K562 (cell line): ENCODE data around the gene CIAO2A. TPM values are rescaled to one million over a fixed set of nuclear protein-coding genes. Genes with fewer than 3 reads are reported as not detected.

Experiments
- ATAC-seq: fragments of 200-7000 bp; cut with Tn5 transposase; 3 replicates; pipeline ENCODE4 v1.9.1; 2020; ENCODE audit warnings: moderate library complexity
- BruUV-seq: library from RNA; stranded (reverse); fragments of 400-500 nt; replicated peaks from 2 replicates; lab custom pipeline; 2021; lab: Mats Ljungman, UMichigan
- CTCF ChIA-PET: fragments of 300-600 bp; formaldehyde crosslinking; extraction: SDS; loops from one replicate; lab custom pipeline; 2021; ENCODE audit warnings: low intra/inter-chr PET ratio; lab: Yijun Ruan, JAX
- POLR2A ChIA-PET: fragments of 300-600, 350-650 bp; sonication (Branson Sonifier 250); formaldehyde crosslinking; extraction: SDS; loops from one replicate; lab custom pipeline; 2021; ENCODE audit warnings: antibody characterized with exemption, inconsistent platforms; lab: Yijun Ruan, JAX
- DNase-seq, 4 experiments: peaks; one replicate each; pipeline versions ENCODE4 v3.0.0 to v3.0.0-alpha.2; 2011 to 2018; ENCODE audit warnings: low spot score in 3 of 4, mixed read lengths in 3 of 4; ENCODE audit errors: extremely low read depth in 1 of 4
- FAIRE-seq: peaks from 2 replicates; lab custom pipeline; 2011; peaks lifted over from hg19 to GRCh38; lab: Jason Lieb, UNC
- H2AFZ ChIP-seq: 2 replicates; pipeline ENCODE4 v1.6.0; 2011; ENCODE audit warnings: low read depth, low read length, control low read depth, inconsistent platforms
- H3K27ac ChIP-seq: fragments of 200-600 bp; 3 replicates; pipeline ENCODE4 v1.8.0; 2011; ENCODE audit warnings: low read depth, mild to moderate bottlenecking, control low read depth, inconsistent platforms, low read length, moderate library complexity, mixed read lengths; ENCODE audit errors: extremely low read depth
- H3K27me3 ChIP-seq, 2 experiments: fragments of 300-600 bp in 1 of 2; 2 replicates in 1 of 2; 3 replicates in 1 of 2; pipeline versions ENCODE4 v1.6.0 to v1.8.0; 2011; ENCODE audit warnings: inconsistent platforms in 2 of 2, low read length in 2 of 2, mild to moderate bottlenecking in 1 of 2, mixed read lengths in 1 of 2, moderate library complexity in 1 of 2; ENCODE audit not compliant: control insufficient read depth in 2 of 2, insufficient read depth in 2 of 2
- H3K36me3 ChIP-seq: fragments of 300-600 bp; 3 replicates; pipeline ENCODE4 v1.8.0; 2011; ENCODE audit warnings: mild to moderate bottlenecking, low read length, inconsistent platforms; ENCODE audit not compliant: control insufficient read depth, insufficient read depth
- H3K4me1 ChIP-seq, 2 experiments: fragments of 200-600 bp in 1 of 2; replicated peaks in 1 of 2; 2 replicates in 1 of 2; 3 replicates in 1 of 2; pipeline versions ENCODE4 v1.5.1 to v1.8.0; 2011; ENCODE audit warnings: inconsistent platforms in 2 of 2, low read length in 2 of 2, mild to moderate bottlenecking in 1 of 2, mixed read lengths in 1 of 2, moderate library complexity in 1 of 2; ENCODE audit not compliant: control insufficient read depth in 2 of 2, insufficient read depth in 2 of 2
- H3K4me2 ChIP-seq: 2 replicates; pipeline ENCODE4 v1.6.1; 2011; ENCODE audit warnings: low read length, control low read depth, inconsistent platforms, mixed read lengths; ENCODE audit not compliant: insufficient read depth
- H3K4me3 ChIP-seq: fragments of 200-600 bp; sonication (generic), shearing (Covaris generic); 2 replicates; pipeline ENCODE4 v1.5.1; 2016; ENCODE audit warnings: control low read depth, inconsistent platforms
- H3K79me2 ChIP-seq: fragments of 200-600 bp; 3 replicates; pipeline ENCODE4 v1.8.0; 2011; ENCODE audit warnings: low read length, inconsistent platforms; ENCODE audit not compliant: control insufficient read depth, insufficient read depth
- H3K9ac ChIP-seq, 2 experiments: 2 replicates each; pipeline versions ENCODE4 v1.6.0 to v1.6.1; 2011; ENCODE audit warnings: low read depth in 2 of 2, low read length in 2 of 2, control low read depth in 1 of 2, inconsistent platforms in 1 of 2, mild to moderate bottlenecking in 1 of 2, mixed read lengths in 1 of 2; ENCODE audit not compliant: insufficient read depth in 1 of 2
- H3K9me1 ChIP-seq: one replicate; pipeline ENCODE4 v1.6.0; 2011; ENCODE audit warnings: inconsistent platforms, mild to moderate bottlenecking, low read length, moderate library complexity; ENCODE audit not compliant: control insufficient read depth, insufficient read depth
- H3K9me3 ChIP-seq: replicated peaks from 2 replicates; pipeline ENCODE4 v1.5.1; 2011; ENCODE audit warnings: low read depth, low read length, inconsistent platforms; ENCODE audit not compliant: control insufficient read depth, insufficient read depth
- H4K20me1 ChIP-seq: replicated peaks from 2 replicates; pipeline ENCODE4 v1.6.1; 2011; ENCODE audit warnings: low read length, inconsistent platforms, mixed read lengths; ENCODE audit not compliant: control insufficient read depth, insufficient read depth
- NFATC3 ChIP-seq: fragments of 450-650 bp; IDR thresholded peaks from 2 replicates; pipeline ENCODE4 v1.6.1; 2017; ENCODE audit warnings: mild to moderate bottlenecking
- SMAD4 ChIP-seq: fragments of 250-450 bp; sonication (Bioruptor Pico); conservative IDR thresholded peaks from 2 replicates; pipeline ENCODE4 v1.8.0; 2021; ENCODE audit warnings: inconsistent platforms, mild to moderate bottlenecking, moderate library complexity
- SPI1 ChIP-seq: IDR thresholded peaks from 2 replicates; pipeline ENCODE4 v1.6.1; 2011; ENCODE audit warnings: low read depth, low read length, control low read depth, borderline replicate concordance
- TAF7 ChIP-seq: fragments of 450-650 bp; IDR thresholded peaks from 2 replicates; pipeline ENCODE4 v1.6.1; 2016; ENCODE audit warnings: missing genetic modification characterization, missing compliant biosample characterization
- ZNF23 ChIP-seq: fragments of 250-450 bp; sonication (Bioruptor Pico); IDR thresholded peaks from 2 replicates; pipeline ENCODE4 v1.4.0; 2020; ENCODE audit warnings: mild to moderate bottlenecking
- WGBS: fragments of 100-300 bp; shearing (Covaris generic); methylation state at CpG from one replicate; pipeline ENCODE4 v1.1.6; 2016; ENCODE audit warnings: low coverage, mixed read lengths; ENCODE audit not compliant: insufficient coverage; ENCODE audit errors: missing lambda C conversion rate; 5-methylcytosine and 5-hydroxymethylcytosine counted together
- in situ Hi-C: fragments of 300-500 bp; cut with MboI; formaldehyde crosslinking; loops from 4 replicates; pipeline ENCODE4 v1.15.0; 2018; ENCODE audit warnings: inconsistent platforms, mixed read lengths
- intact Hi-C: fragments of 100-400 bp; cut with micrococcal nuclease; formaldehyde crosslinking; loops from 2 replicates; pipeline ENCODE4 v1.14.2; 2022
- polyA plus RNA-seq, 8 experiments: library from polyadenylated mRNA; depleted of rRNA in 4 of 8; stranded (reverse) in 5 of 8; unstranded in 3 of 8; fragments of >200 nt; fragmentation: Nextera tagmentation in 2 of 8; fragmentation: Illumina TruSeq in 1 of 8; extraction: Ambion mirVana in 2 of 8; extraction: Trizol in 1 of 8; gene quantifications; 2 replicates each; pipeline versions ENCODE4 v1.2.1 to v1.2.3, GENCODE V29; 2011 to 2014; ENCODE audit warnings: inconsistent platforms in 1 of 8, missing spikeins in 1 of 8
- total RNA-seq, 7 experiments: library from RNA; depleted of rRNA in 6 of 7; stranded (reverse); fragments of >200 nt in 6 of 7; fragmentation: Illumina TruSeq in 2 of 7; extraction: Trizol in 2 of 7; gene quantifications; 2 replicates each; pipeline versions ENCODE4 v1.2.1 to v1.2.3, GENCODE V29; 2011 to 2021; ENCODE audit warnings: low replicate concordance in 1 of 7
- TF ChIP-seq, protein P1 (sequence below): fragments of 450-650 bp; IDR thresholded peaks from 2 replicates; pipeline ENCODE4 v1.6.1; 2016; ENCODE audit warnings: low read depth
- TF ChIP-seq, protein P2 (sequence below), 2 experiments: IDR thresholded peaks; 2 replicates each; pipeline ENCODE4 v1.6.1; 2012; ENCODE audit warnings: improper control_type of control experiment in 2 of 2, low read depth in 2 of 2, low read length in 2 of 2, borderline replicate concordance in 1 of 2
- TF ChIP-seq, protein P3 (sequence below): fragments of 450-650 bp; IDR thresholded peaks from 2 replicates; pipeline ENCODE4 v1.6.1; 2016; ENCODE audit warnings: antibody characterized with exemption

The CIAO2A gene
- total and polyA plus RNA-seq, 9 of the 15 experiments (the other 6 are each of a cell fraction or from before 2014, with no cell fraction given), result 161 to 429 (median 313) TPM

DNA sequence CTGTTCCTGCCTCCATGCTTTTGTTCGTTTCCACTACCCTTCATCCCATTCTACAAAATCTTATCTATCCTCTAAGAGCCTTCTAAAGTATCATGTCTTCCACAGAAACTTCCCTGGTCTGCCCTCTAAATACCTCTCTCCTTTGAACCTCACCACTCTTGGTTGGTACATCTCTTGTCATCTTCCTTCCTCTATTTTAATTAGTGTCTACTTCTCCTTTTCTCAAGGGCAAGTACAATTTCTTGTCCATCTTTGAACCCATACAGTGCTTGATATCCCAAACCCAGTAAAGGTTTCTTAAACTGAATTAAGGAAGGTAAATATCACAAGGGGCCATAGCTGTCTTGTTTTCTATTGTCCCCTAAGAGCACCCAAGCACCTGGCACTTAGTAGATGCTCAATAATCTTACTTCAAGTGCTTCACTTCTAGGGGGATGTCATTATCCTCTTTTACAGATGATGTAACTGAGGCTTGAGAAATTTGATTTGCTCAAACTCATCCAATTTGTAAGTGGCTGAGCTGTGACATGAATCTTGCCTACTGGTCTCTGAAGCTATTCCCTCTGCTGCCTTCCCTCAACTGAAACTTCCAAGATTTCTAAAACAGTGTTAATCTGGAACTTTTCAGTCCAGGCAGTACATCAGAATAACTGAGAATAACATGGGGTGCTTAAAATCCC is 44.7 kb downstream of the CIAO2A start:
- intact Hi-C loops (loop anchor here (5.0 kb wide), 2 partner anchors 62 to 297 kb away; no protein-coding TSS in a partner anchor), in situ Hi-C loops (no loop called here)
- no peak for FAIRE-seq
- Histone ChIP-seq H3K4me3 (no peak overlapping the region), H2AFZ (no peak overlapping the region), H3K27ac (no peak overlapping the region), H3K36me3 (no peaks in the 10 kb centered on the region), H3K79me2 (no peaks in the 10 kb centered on the region), H3K9ac (no peak overlapping the region), H3K4me2 (no peak overlapping the region), H3K9me3 (no peaks in the 10 kb centered on the region), H3K9me1 (no peaks in the 10 kb centered on the region), H3K27me3 (no peaks in the 10 kb centered on the region), H3K4me1 (peaks cover 8 to 34% of the 10 kb centered on the region in 2 experiments; a peak in 3 of 5 replicates), H4K20me1 (no peaks in the 10 kb centered on the region)
- no TSS peak for BruUV-seq
- POLR2A ChIA-PET, result interaction anchor here (1.3 kb wide), 1 partner anchor 9 kb away, joined by 3 read pairs; no protein-coding TSS in a partner anchor
- WGBS, result 15% methylated on average over 1 of the region's 1 CpG
- TF ChIP-seq SPI1, result no peak
- no peak for TF ChIP-seq SMAD4
- TF ChIP-seq, protein P1, sequence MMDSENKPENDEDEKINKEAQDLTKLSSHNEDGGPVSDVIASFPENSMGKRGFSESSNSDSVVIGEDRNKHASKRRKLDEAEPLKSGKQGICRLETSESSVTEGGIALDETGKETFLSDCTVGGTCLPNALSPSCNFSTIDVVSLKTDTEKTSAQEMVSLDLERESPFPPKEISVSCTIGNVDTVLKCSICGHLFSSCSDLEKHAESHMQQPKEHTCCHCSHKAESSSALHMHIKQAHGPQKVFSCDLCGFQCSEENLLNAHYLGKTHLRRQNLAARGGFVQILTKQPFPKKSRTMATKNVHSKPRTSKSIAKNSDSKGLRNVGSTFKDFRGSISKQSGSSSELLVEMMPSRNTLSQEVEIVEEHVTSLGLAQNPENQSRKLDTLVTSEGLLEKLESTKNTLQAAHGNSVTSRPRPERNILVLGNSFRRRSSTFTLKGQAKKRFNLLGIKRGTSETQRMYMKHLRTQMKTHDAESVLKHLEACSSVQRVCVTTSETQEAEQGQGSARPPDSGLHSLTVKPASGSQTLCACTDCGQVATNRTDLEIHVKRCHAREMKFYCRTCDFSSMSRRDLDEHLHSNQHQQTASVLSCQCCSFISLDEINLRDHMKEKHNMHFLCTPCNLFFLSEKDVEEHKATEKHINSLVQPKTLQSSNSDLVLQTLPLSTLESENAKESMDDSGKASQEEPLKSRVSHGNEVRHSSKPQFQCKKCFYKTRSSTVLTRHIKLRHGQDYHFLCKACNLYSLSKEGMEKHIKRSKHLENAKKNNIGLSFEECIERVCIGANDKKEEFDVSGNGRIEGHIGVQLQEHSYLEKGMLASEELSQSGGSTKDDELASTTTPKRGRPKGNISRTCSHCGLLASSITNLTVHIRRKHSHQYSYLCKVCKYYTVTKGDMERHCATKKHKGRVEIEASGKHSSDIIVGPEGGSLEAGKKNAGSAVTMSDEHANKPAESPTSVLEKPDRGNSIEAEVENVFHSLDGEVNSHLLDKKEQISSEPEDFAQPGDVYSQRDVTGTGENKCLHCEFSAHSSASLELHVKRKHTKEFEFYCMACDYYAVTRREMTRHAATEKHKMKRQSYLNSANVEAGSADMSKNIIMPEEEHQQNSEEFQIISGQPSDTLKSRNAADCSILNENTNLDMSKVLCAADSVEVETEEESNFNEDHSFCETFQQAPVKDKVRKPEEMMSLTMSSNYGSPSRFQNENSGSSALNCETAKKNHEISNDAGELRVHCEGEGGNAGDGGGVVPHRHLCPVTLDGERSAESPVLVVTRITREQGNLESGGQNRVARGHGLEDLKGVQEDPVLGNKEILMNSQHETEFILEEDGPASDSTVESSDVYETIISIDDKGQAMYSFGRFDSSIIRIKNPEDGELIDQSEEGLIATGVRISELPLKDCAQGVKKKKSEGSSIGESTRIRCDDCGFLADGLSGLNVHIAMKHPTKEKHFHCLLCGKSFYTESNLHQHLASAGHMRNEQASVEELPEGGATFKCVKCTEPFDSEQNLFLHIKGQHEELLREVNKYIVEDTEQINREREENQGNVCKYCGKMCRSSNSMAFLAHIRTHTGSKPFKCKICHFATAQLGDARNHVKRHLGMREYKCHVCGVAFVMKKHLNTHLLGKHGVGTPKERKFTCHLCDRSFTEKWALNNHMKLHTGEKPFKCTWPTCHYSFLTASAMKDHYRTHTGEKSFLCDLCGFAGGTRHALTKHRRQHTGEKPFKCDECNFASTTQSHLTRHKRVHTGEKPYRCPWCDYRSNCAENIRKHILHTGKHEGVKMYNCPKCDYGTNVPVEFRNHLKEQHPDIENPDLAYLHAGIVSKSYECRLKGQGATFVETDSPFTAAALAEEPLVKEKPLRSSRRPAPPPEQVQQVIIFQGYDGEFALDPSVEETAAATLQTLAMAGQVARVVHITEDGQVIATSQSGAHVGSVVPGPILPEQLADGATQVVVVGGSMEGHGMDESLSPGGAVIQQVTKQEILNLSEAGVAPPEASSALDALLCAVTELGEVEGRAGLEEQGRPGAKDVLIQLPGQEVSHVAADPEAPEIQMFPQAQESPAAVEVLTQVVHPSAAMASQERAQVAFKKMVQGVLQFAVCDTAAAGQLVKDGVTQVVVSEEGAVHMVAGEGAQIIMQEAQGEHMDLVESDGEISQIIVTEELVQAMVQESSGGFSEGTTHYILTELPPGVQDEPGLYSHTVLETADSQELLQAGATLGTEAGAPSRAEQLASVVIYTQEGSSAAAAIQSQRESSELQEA, result no peak
- TF ChIP-seq ZNF23, result no peak
- TF ChIP-seq, protein P2, sequence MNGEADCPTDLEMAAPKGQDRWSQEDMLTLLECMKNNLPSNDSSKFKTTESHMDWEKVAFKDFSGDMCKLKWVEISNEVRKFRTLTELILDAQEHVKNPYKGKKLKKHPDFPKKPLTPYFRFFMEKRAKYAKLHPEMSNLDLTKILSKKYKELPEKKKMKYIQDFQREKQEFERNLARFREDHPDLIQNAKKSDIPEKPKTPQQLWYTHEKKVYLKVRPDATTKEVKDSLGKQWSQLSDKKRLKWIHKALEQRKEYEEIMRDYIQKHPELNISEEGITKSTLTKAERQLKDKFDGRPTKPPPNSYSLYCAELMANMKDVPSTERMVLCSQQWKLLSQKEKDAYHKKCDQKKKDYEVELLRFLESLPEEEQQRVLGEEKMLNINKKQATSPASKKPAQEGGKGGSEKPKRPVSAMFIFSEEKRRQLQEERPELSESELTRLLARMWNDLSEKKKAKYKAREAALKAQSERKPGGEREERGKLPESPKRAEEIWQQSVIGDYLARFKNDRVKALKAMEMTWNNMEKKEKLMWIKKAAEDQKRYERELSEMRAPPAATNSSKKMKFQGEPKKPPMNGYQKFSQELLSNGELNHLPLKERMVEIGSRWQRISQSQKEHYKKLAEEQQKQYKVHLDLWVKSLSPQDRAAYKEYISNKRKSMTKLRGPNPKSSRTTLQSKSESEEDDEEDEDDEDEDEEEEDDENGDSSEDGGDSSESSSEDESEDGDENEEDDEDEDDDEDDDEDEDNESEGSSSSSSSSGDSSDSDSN (IDR thresholded peaks at IDR 0.05; ENCODE audit: borderline replicate concordance in 1 of 2, low read depth in 2 of 2, low read length in 2 of 2), result no peak
- TF ChIP-seq NFATC3, result no peak
- no peak for TF ChIP-seq TAF7 (tag)
- TF ChIP-seq, protein P3, sequence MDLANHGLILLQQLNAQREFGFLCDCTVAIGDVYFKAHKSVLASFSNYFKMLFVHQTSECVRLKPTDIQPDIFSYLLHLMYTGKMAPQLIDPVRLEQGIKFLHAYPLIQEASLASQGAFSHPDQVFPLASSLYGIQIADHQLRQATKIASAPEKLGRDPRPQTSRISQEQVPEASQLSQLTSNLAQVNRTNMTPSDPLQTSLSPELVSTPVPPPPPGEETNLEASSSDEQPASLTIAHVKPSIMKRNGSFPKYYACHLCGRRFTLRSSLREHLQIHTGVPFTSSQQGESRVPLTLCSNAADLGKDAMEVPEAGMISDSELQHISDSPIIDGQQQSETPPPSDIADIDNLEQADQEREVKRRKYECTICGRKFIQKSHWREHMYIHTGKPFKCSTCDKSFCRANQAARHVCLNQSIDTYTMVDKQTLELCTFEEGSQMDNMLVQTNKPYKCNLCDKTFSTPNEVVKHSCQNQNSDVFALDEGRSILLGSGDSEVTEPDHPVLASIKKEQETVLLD, result no peak
- no peak for ATAC-seq
- no peak for DNase-seq
- CTCF ChIA-PET, result no interaction called here
